Measurements from ENCODE around the gene PIAS4.

- TF ChIP-seq ZNF274 (IDR thresholded peaks at IDR 0.05; ENCODE audit: low read depth, low read length) = no peak
- no peak for TF ChIP-seq SUZ12 (IDR thresholded peaks at IDR 0.05; ENCODE audit: extremely low read depth, insufficient read depth, insufficient read length)
- no peak for TF ChIP-seq YY1 (IDR thresholded peaks at IDR 0.05; ENCODE audit: insufficient read depth, insufficient read length)
These were observed 36.5 kb upstream of the PIAS4 start, which contains the start of gene DAPK3 for GRCh38 chr19:3970808-3971598.

All from NT2/D1 (cell line).